ENCODE measurements around the gene SLC17A9. TPM values are rescaled to one million over a fixed set of nuclear protein-coding genes. Genes with fewer than 3 reads are reported as not detected.

The SLC17A9 gene
- total and polyA plus RNA-seq, 2 experiments from 2014 or later, result 11.1 to 23.2 TPM

DNA sequence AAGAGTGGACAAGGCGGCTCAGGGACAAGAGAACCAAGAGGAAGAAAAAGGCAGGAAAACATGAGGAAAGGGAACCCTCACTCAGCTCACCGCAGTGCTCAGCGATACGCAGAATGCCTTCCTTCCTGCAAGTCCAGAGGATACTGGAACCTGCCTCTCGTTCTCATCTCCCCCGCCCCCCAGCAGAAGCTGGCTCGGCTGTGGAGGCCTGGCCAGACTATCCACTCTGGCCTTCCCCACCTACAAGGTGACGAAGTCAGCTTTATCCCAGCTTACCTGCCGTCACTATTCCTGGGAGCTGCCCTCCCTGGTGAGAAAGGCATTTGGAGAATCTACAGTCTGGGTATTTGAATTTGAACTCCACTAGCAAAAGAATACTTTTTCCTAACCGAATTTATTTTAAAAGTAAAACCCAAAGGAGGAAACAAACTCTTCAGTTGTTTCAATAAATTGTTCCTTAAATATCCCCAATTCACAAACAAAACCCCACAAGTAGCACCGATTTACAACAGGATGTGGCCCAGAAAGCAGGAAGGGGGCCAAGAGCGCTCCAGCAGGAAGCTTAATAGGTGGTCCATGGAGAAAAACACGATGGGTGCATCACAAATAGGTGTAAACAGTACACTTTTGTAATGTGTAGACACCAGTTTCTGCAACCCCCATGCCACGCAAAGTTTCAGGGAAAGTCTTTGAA, 24.1 kb upstream of the SLC17A9 start:
- peaks cover 31% of the 10 kb centered on the region for H3F3A ChIP-seq (ENCODE audit: insufficient read depth)
- peak overlapping the region; percentile 69 for H3K27ac ChIP-seq
- H3K36me3 ChIP-seq (ENCODE audit: low read depth), result peaks cover 7% of the 10 kb centered on the region
- peaks cover 96% of the 10 kb centered on the region for H3K79me2 ChIP-seq (ENCODE audit: insufficient read depth)
- no peak for TF ChIP-seq EZH2phosphoT487 (IDR thresholded peaks at IDR 0.05; ENCODE audit: insufficient read depth, low read depth)
- no peak for TF ChIP-seq EZH2 (IDR thresholded peaks at IDR 0.05; ENCODE audit: insufficient read depth, poor library complexity, severe bottlenecking)
- H3K9me3 ChIP-seq (ENCODE audit: low read depth), result no peaks in the 10 kb centered on the region
- H3K4me2 ChIP-seq (ENCODE audit: unreplicated experiment), result peak overlapping the region; percentile 95
- H3K4me3 ChIP-seq, result peak overlapping the region; percentile 73
- 0 out of 2 replicates have a peak, but pooled peaks cover 9% of the 10 kb centered on the region for H4K20me1 ChIP-seq (ENCODE audit: insufficient read depth)
- no peaks in the 10 kb centered on the region for H3K9me2 ChIP-seq (ENCODE audit: insufficient read depth)
- H3K27me3 ChIP-seq (replicated peaks; ENCODE audit: insufficient read depth), result no peaks in the 10 kb centered on the region
- in situ Hi-C loops (cut with MboI), result no loop called here
- H2AFZ ChIP-seq, result peak overlapping the region; percentile 66
- DNase-seq, result peak; percentile 19
- peaks cover 33% of the 10 kb centered on the region for H3K4me1 ChIP-seq (ENCODE audit: insufficient read depth)
- 75 to 77% methylated on average over 14 of the region's 14 CpGs for WGBS, 2 experiments (ENCODE audit: low coverage in 1 of 2, low lambda C conversion rate in 2 of 2, missing lambda C conversion rate in 2 of 2)
- H3K9ac ChIP-seq, result peak overlapping the region; percentile 79

GRCh38 chr20:62929051-62929538, 23.4 kb upstream of the SLC17A9 start:
- H3K27me3 ChIP-seq (replicated peaks; ENCODE audit: insufficient read depth), result no peaks in the 10 kb centered on the region
- H3K36me3 ChIP-seq (ENCODE audit: low read depth), result peaks cover 7% of the 10 kb centered on the region
- peak overlapping the region; percentile 66 for H2AFZ ChIP-seq
- peaks cover 25% of the 10 kb centered on the region for H3F3A ChIP-seq (ENCODE audit: insufficient read depth)
- 2 to 3% methylated on average over 36 to 43 of the region's 44 CpGs for WGBS, 2 experiments (ENCODE audit: low coverage in 1 of 2, low lambda C conversion rate in 2 of 2, missing lambda C conversion rate in 2 of 2)
- peak; percentile 77 for DNase-seq
- 0 out of 2 replicates have a peak, but pooled peaks cover 3% of the 10 kb centered on the region for H4K20me1 ChIP-seq (ENCODE audit: insufficient read depth)
- TF ChIP-seq EZH2phosphoT487 (IDR thresholded peaks at IDR 0.05; ENCODE audit: insufficient read depth, low read depth) (no peak), EZH2 (IDR thresholded peaks at IDR 0.05; ENCODE audit: insufficient read depth, poor library complexity, severe bottlenecking) (no peak)
- H3K27ac ChIP-seq, result peak overlapping the region; percentile 69
- no peaks in the 10 kb centered on the region for H3K9me3 ChIP-seq (ENCODE audit: low read depth)
- peak overlapping the region; percentile 95 for H3K4me2 ChIP-seq (ENCODE audit: unreplicated experiment)
- H3K4me1 ChIP-seq (ENCODE audit: insufficient read depth), result peaks cover 26% of the 10 kb centered on the region
- peak overlapping the region; percentile 73 for H3K4me3 ChIP-seq
- peak overlapping the region; percentile 79 for H3K9ac ChIP-seq
- peaks cover 96% of the 10 kb centered on the region for H3K79me2 ChIP-seq (ENCODE audit: insufficient read depth)
- H3K9me2 ChIP-seq (ENCODE audit: insufficient read depth), result no peaks in the 10 kb centered on the region
- in situ Hi-C loops (cut with MboI), result no loop called here

DNA sequence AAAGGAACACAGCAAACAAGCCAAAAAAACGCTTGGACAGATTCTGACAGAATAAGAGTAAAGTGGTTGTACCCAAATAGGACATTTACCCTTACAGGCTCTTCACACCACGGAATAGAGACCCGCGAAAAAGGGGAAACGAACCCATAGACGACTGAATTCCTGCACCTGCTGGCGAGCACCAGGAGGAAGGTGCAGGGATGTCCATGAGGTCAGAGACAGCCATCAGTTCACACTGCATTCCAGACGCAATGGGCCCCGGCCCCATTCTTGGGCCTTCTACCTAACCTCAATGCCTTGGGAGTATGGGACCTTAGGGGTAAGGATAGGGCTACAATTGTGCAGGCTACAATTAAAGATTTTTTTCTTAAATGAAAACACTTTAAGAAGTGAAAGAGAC, 21.0 kb upstream of the SLC17A9 start:
- no peaks in the 10 kb centered on the region for H3K27me3 ChIP-seq (replicated peaks; ENCODE audit: insufficient read depth)
- H3K9me2 ChIP-seq (ENCODE audit: insufficient read depth), result no peaks in the 10 kb centered on the region
- H3K9ac ChIP-seq, result no peak overlapping the region
- H3K4me1 ChIP-seq (ENCODE audit: insufficient read depth), result peaks cover 28% of the 10 kb centered on the region
- in situ Hi-C loops (cut with MboI), result no loop called here
- no peak for DNase-seq
- WGBS, 2 experiments (ENCODE audit: low coverage in 1 of 2, low lambda C conversion rate in 2 of 2, missing lambda C conversion rate in 2 of 2), result 88% methylated on average over 9 of the region's 9 CpGs
- H3K4me2 ChIP-seq (ENCODE audit: unreplicated experiment), result no peak overlapping the region
- no peaks in the 10 kb centered on the region for H3K9me3 ChIP-seq (ENCODE audit: low read depth)
- TF ChIP-seq EZH2phosphoT487 (IDR thresholded peaks at IDR 0.05; ENCODE audit: insufficient read depth, low read depth) (no peak), EZH2 (IDR thresholded peaks at IDR 0.05; ENCODE audit: insufficient read depth, poor library complexity, severe bottlenecking) (no peak)
- peaks cover 100% of the 10 kb centered on the region for H3K79me2 ChIP-seq (ENCODE audit: insufficient read depth)
- no peak overlapping the region for H3K4me3 ChIP-seq
- peaks cover 7% of the 10 kb centered on the region for H3K36me3 ChIP-seq (ENCODE audit: low read depth)
- peaks cover 23% of the 10 kb centered on the region for H3F3A ChIP-seq (ENCODE audit: insufficient read depth)
- no peak overlapping the region for H3K27ac ChIP-seq
- H2AFZ ChIP-seq, result no peak overlapping the region
- no peaks in the 10 kb centered on the region for H4K20me1 ChIP-seq (ENCODE audit: insufficient read depth)

DNA sequence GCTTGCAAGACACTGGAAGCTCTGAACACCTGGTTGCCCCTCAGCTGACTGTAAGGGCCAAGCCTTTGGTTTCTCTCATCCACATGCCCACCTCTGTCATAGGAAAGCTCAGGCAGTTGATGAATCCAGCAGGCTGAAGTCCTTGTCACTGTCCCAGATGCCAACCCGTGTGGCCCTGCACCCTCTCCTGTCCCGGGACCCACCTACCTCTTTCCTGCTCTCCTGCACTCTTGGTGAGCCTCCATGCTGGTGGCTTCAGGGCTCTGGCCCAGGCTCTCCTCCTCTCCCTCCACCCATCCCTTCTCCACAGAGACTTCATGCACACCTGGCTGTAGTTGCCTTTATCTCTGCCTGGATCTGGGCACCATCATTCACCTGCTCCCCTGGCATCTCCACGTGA, 18.5 kb upstream of the SLC17A9 start:
- Histone ChIP-seq H4K20me1 (ENCODE audit: insufficient read depth) (no peaks in the 10 kb centered on the region), H3K27ac (no peak overlapping the region), H3K4me2 (ENCODE audit: unreplicated experiment) (no peak overlapping the region), H3K4me3 (no peak overlapping the region), H3F3A (ENCODE audit: insufficient read depth) (peaks cover 24% of the 10 kb centered on the region), H3K9me2 (ENCODE audit: insufficient read depth) (no peaks in the 10 kb centered on the region), H3K9me3 (ENCODE audit: low read depth) (no peaks in the 10 kb centered on the region), H2AFZ (no peak overlapping the region), H3K36me3 (ENCODE audit: low read depth) (peaks cover 7% of the 10 kb centered on the region), H3K9ac (no peak overlapping the region), H3K27me3 (replicated peaks; ENCODE audit: insufficient read depth) (no peaks in the 10 kb centered on the region), H3K79me2 (ENCODE audit: insufficient read depth) (peaks cover 93% of the 10 kb centered on the region), H3K4me1 (ENCODE audit: insufficient read depth) (peaks cover 18% of the 10 kb centered on the region)
- in situ Hi-C loops (cut with MboI), result no loop called here
- DNase-seq, result no peak
- no peak for TF ChIP-seq EZH2phosphoT487 (IDR thresholded peaks at IDR 0.05; ENCODE audit: insufficient read depth, low read depth)
- TF ChIP-seq EZH2 (IDR thresholded peaks at IDR 0.05; ENCODE audit: insufficient read depth, poor library complexity, severe bottlenecking), result no peak
- 85 to 89% methylated on average over 3 of the region's 3 CpGs for WGBS, 2 experiments (ENCODE audit: low coverage in 1 of 2, low lambda C conversion rate in 2 of 2, missing lambda C conversion rate in 2 of 2)
